Neural cell (in vitro differentiated cells): ENCODE results near the gene SDC3.

Experiments
- CTCF ChIP-seq: fragments of 450-650 bp; IDR thresholded peaks from 2 replicates; pipeline ENCODE4 v1.5.1; 2014; ENCODE audit warnings: antibody characterized with exemption, mild to moderate bottlenecking, moderate library complexity; ENCODE audit not compliant: poor library complexity, severe bottlenecking
- POLR2AphosphoS5 ChIP-seq: IDR thresholded peaks from 2 replicates; pipeline ENCODE4 v1.6.1; 2012
- RAD21 ChIP-seq: fragments of 450-650 bp; conservative IDR thresholded peaks from 2 replicates; pipeline ENCODE4 v1.6.1; 2014; ENCODE audit warnings: antibody characterized with exemption, mild to moderate bottlenecking, moderate library complexity
- TAF1 ChIP-seq: IDR thresholded peaks from 2 replicates; pipeline ENCODE4 v1.6.1; 2012; ENCODE audit warnings: low read depth

GRCh38 chr1:30929944-30930525 lies 21.5 kb upstream of the SDC3 start:
- TF ChIP-seq TAF1 = no peak
- no peak for TF ChIP-seq RAD21
- no peak for TF ChIP-seq POLR2AphosphoS5
- no peak for TF ChIP-seq CTCF
